Smooth muscle cell (in vitro differentiated cells): ENCODE results near the gene ZPLD1. TPM values are rescaled to one million over a fixed set of nuclear protein-coding genes. Genes with fewer than 3 reads are reported as not detected.

Source experiments
- DNase-seq: peaks from one replicate; lab custom pipeline; 2025; ENCODE audit not compliant: unreplicated experiment; lab: John Stamatoyannopoulos, UW
- H2AFZ ChIP-seq: fragments of 200-600 bp; sonication (generic); 2 replicates; pipeline ENCODE4 v1.6.0; 2016; ENCODE audit warnings: antibody characterized with exemption, low read depth, mild to moderate bottlenecking
- H3F3A ChIP-seq: fragments of 200-600 bp; sonication (generic); 2 replicates; pipeline ENCODE4 v1.6.0; 2017; ENCODE audit warnings: antibody characterized with exemption, low read depth
- H3K27ac ChIP-seq: fragments of 200-600 bp; sonication (generic); 2 replicates; pipeline ENCODE4 v1.5.1; 2016; ENCODE audit warnings: low read depth, mild to moderate bottlenecking
- H3K27me3 ChIP-seq: fragments of 200-600 bp; sonication (generic); 2 replicates; pipeline ENCODE4 v1.6.1; 2016; ENCODE audit warnings: low read depth, mild to moderate bottlenecking
- H3K36me3 ChIP-seq: fragments of 200-600 bp; sonication (generic); 2 replicates; pipeline ENCODE4 v1.5.1; 2016; ENCODE audit warnings: low read depth
- H3K4me1 ChIP-seq: fragments of 200-600 bp; sonication (generic); 2 replicates; pipeline ENCODE4 v1.5.1; 2016; ENCODE audit warnings: low read depth
- H3K4me2 ChIP-seq: fragments of 200-600 bp; sonication (generic); 2 replicates; pipeline ENCODE4 v1.6.0; 2016; ENCODE audit warnings: mild to moderate bottlenecking
- H3K4me3 ChIP-seq: fragments of 200-600 bp; sonication (generic); 2 replicates; pipeline ENCODE4 v1.5.1; 2016; ENCODE audit warnings: mild to moderate bottlenecking
- H3K79me2 ChIP-seq: fragments of 200-600 bp; sonication (generic); 2 replicates; pipeline ENCODE4 v1.6.0; 2016; ENCODE audit warnings: low read depth, mild to moderate bottlenecking
- H3K9ac ChIP-seq: fragments of 200-600 bp; sonication (generic); 2 replicates; pipeline ENCODE4 v1.6.0; 2016; ENCODE audit warnings: low read depth
- H3K9me3 ChIP-seq: fragments of 200-600 bp; sonication (generic); replicated peaks from 2 replicates; pipeline ENCODE4 v1.5.1; 2016; ENCODE audit warnings: low read depth
- H4K20me1 ChIP-seq: fragments of 200-600 bp; sonication (generic); 2 replicates; pipeline ENCODE4 v1.6.0; 2016; ENCODE audit warnings: low read depth
- WGBS: methylation state at CpG from one replicate; pipeline ENCODE4 v1.1.7; 2016; ENCODE audit warnings: low lambda C conversion rate; 5-methylcytosine and 5-hydroxymethylcytosine counted together
- polyA plus RNA-seq: library from polyadenylated mRNA; unstranded; fragments of >200 nt; fragmentation: Nextera tagmentation; extraction: Ambion mirVana; gene quantifications from 2 replicates; pipeline ENCODE4 v1.2.1, GENCODE V29; 2016
- total RNA-seq: library from RNA; depleted of rRNA; stranded (reverse); fragments of >200 nt; gene quantifications from 2 replicates; pipeline ENCODE4 v1.2.3, GENCODE V29; 2014
- TF ChIP-seq, protein P1 (sequence below): fragments of 200-600 bp; sonication (generic); IDR thresholded peaks from 2 replicates; pipeline ENCODE4 v1.5.1; 2017; ENCODE audit warnings: borderline replicate concordance, mild to moderate bottlenecking, antibody characterized with exemption; ENCODE audit not compliant: insufficient read depth, poor library complexity, severe bottlenecking

The ZPLD1 gene
- total and polyA plus RNA-seq, 2 experiments from 2014 or later = 0.22 TPM; not detected in 1

GRCh38 chr3:102400766-102401165 lies 34.0 kb upstream of the ZPLD1 start:
- Histone ChIP-seq H2AFZ (no peak overlapping the region), H3K4me3 (no peak overlapping the region), H4K20me1 (no peaks in the 10 kb centered on the region), H3K9me3 (no peaks in the 10 kb centered on the region), H3F3A (no peaks in the 10 kb centered on the region), H3K4me2 (no peak overlapping the region), H3K9ac (no peak overlapping the region), H3K79me2 (no peaks in the 10 kb centered on the region), H3K27ac (peak overlapping the region; percentile 45), H3K27me3 (no peaks in the 10 kb centered on the region), H3K4me1 (peaks cover 13% of the 10 kb centered on the region), H3K36me3 (no peaks in the 10 kb centered on the region)
- TF ChIP-seq, protein P1, sequence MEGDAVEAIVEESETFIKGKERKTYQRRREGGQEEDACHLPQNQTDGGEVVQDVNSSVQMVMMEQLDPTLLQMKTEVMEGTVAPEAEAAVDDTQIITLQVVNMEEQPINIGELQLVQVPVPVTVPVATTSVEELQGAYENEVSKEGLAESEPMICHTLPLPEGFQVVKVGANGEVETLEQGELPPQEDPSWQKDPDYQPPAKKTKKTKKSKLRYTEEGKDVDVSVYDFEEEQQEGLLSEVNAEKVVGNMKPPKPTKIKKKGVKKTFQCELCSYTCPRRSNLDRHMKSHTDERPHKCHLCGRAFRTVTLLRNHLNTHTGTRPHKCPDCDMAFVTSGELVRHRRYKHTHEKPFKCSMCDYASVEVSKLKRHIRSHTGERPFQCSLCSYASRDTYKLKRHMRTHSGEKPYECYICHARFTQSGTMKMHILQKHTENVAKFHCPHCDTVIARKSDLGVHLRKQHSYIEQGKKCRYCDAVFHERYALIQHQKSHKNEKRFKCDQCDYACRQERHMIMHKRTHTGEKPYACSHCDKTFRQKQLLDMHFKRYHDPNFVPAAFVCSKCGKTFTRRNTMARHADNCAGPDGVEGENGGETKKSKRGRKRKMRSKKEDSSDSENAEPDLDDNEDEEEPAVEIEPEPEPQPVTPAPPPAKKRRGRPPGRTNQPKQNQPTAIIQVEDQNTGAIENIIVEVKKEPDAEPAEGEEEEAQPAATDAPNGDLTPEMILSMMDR = no peak
- 82% methylated on average over 2 of the region's 2 CpGs for WGBS
- DNase-seq = no peak

DNA sequence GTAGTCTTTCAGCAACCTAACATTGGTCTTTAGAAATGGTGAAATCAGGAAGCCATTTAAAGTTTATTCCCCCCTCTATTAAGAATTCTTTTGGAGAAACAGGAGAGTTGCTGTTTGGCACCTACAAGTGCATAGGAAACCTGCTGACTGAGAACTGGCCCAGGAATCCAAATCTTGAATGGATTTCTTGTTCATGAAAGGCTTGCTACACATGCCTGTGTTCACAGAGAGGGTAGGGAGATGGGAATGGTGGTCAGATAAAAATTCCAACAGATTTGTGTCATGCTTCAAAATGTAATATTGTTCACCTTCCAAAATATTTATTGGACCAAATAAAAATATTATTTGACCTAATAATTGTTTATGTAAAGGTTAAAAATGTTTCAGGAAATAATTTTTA lies 24.2 kb upstream of the ZPLD1 start:
- no peak overlapping the region for H3K27ac ChIP-seq
- no peaks in the 10 kb centered on the region for H3F3A ChIP-seq
- no peak overlapping the region for H3K9ac ChIP-seq
- no peak overlapping the region for H2AFZ ChIP-seq
- TF ChIP-seq, protein P1 = no peak
- H3K27me3 ChIP-seq = no peaks in the 10 kb centered on the region
- no peaks in the 10 kb centered on the region for H3K36me3 ChIP-seq
- DNase-seq = no peak
- H3K4me1 ChIP-seq = no peaks in the 10 kb centered on the region
- no peak overlapping the region for H3K4me3 ChIP-seq
- H3K79me2 ChIP-seq = no peaks in the 10 kb centered on the region
- H3K9me3 ChIP-seq = no peaks in the 10 kb centered on the region
- no peak overlapping the region for H3K4me2 ChIP-seq
- H4K20me1 ChIP-seq = no peaks in the 10 kb centered on the region

DNA sequence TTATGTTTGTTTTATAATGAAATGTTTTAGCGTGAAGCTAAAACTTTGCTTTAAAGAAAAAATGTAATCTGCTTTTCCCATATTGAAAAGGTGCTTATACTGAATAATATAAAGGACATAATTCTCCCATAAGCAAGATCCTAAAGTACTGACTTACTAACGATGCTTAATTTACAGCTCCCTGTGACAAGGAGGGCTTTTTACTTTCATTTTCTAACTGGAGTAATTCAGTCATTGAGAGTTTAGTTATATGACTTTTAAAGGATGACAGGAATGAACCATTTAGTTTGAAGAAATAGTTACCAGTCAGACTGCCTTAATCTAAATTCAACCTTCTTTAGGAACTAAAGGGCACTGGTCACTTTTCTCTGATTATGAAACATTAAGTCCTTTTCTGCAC lies 19.3 kb upstream of the ZPLD1 start:
- H3K9ac ChIP-seq = no peak overlapping the region

GRCh38 chr3:102419786-102420185 lies 15.0 kb upstream of the ZPLD1 start:
- Histone ChIP-seq H4K20me1 (no peaks in the 10 kb centered on the region), H3K9me3 (no peaks in the 10 kb centered on the region), H3K9ac (no peak overlapping the region), H3F3A (no peaks in the 10 kb centered on the region), H3K79me2 (no peaks in the 10 kb centered on the region), H3K36me3 (no peaks in the 10 kb centered on the region), H2AFZ (no peak overlapping the region), H3K27me3 (no peaks in the 10 kb centered on the region), H3K27ac (no peak overlapping the region), H3K4me3 (no peak overlapping the region), H3K4me2 (no peak overlapping the region), H3K4me1 (no peaks in the 10 kb centered on the region)
- DNase-seq = no peak
- TF ChIP-seq, protein P1 = no peak

More for the DNA sequence above, 19.3 kb upstream of the ZPLD1 start:
- H3K27me3 ChIP-seq = no peaks in the 10 kb centered on the region
- TF ChIP-seq, protein P1 = no peak
- no peak overlapping the region for H3K27ac ChIP-seq
- no peak overlapping the region for H3K4me3 ChIP-seq
- no peak overlapping the region for H3K4me2 ChIP-seq
- WGBS = 95% methylated on average over 2 of the region's 2 CpGs
- H4K20me1 ChIP-seq = no peaks in the 10 kb centered on the region
- H3K79me2 ChIP-seq = no peaks in the 10 kb centered on the region
- H3K36me3 ChIP-seq = no peaks in the 10 kb centered on the region
- peak overlapping the region; percentile 7 for H2AFZ ChIP-seq
- H3K9me3 ChIP-seq = no peaks in the 10 kb centered on the region
- no peaks in the 10 kb centered on the region for H3K4me1 ChIP-seq
- DNase-seq = no peak
- no peaks in the 10 kb centered on the region for H3F3A ChIP-seq
